Colonic mucosa (tissue), 4 donors: ENCODE results near the gene P4HB. TPM values are rescaled to one million over a fixed set of nuclear protein-coding genes. Genes with fewer than 3 reads are reported as not detected.

Experiments used
- DNase-seq: peaks from one replicate; pipeline ENCODE4 v3.0.0-alpha.2; 2020
- H3K27ac ChIP-seq: fragments of 200-600 bp; one replicate; pipeline ENCODE4 v1.8.0; 2021
- H3K27me3 ChIP-seq: fragments of 200-600 bp; one replicate; pipeline ENCODE4 v1.8.0; 2021
- H3K36me3 ChIP-seq: fragments of 200-600 bp; one replicate; pipeline ENCODE4 v1.8.0; 2021
- H3K4me1 ChIP-seq: fragments of 200-600 bp; one replicate; pipeline ENCODE4 v1.8.0; 2021; ENCODE audit warnings: mild to moderate bottlenecking
- H3K4me3 ChIP-seq: fragments of 200-600 bp; one replicate; pipeline ENCODE4 v1.8.0; 2021
- H3K9ac ChIP-seq, 2 donors: one replicate each; pipeline ENCODE4 v1.7.0; 2013; ENCODE audit warnings: control low read depth in 2 of 2, low read depth in 2 of 2, low read length in 2 of 2
- H3K9me3 ChIP-seq: fragments of 200-600 bp; one replicate; pipeline ENCODE4 v1.8.0; 2021
- CTCF ChIP-seq: fragments of 200-600 bp; IDR thresholded peaks from one replicate; pipeline ENCODE4 v1.8.0; 2022; ENCODE audit warnings: antibody characterized with exemption, mild to moderate bottlenecking
- intact Hi-C: fragments of 100-400 bp; cut with DNase I; formaldehyde crosslinking; loops from one replicate; pipeline ENCODE4 v1.14.1; 2022
- total RNA-seq, 2 donors: library from RNA; stranded (reverse); fragmentation: NEBNext Ultra II Directional in 1 of 2; extraction: Animal tissue kit (Norgen Biotek cat#: 25700) in 1 of 2; gene quantifications; one replicate each; pipeline ENCODE4 v1.2.1, GENCODE V29; 2021
- donor health status: healthy.
- donor health status: DM: no; HTN: no; CAD: no.
- donor health status: DM: no; HTN: no; CAD: no.

Gene P4HB
- total RNA-seq, 2 donors from 2014 or later, result 719 to 1,051 TPM

GRCh38 chr17:81813861-81814683 is 46.3 kb downstream of the P4HB start:
- Histone ChIP-seq H3K4me1 (peaks cover 4% of the 10 kb centered on the region), H3K36me3 (no peaks in the 10 kb centered on the region), H3K9ac (no peak overlapping the region), H3K9me3 (no peaks in the 10 kb centered on the region), H3K27me3 (no peaks in the 10 kb centered on the region), H3K4me3 (no peak overlapping the region), H3K27ac (no peak overlapping the region)
- no peak for TF ChIP-seq CTCF
- intact Hi-C loops, result no loop called here
- no peak for DNase-seq

GRCh38 chr17:81813371-81813684 is 47.0 kb downstream of the P4HB start:
- Histone ChIP-seq H3K27ac (no peak overlapping the region), H3K4me3 (no peak overlapping the region), H3K9ac (no peak overlapping the region), H3K9me3 (no peaks in the 10 kb centered on the region), H3K4me1 (peaks cover 4% of the 10 kb centered on the region), H3K36me3 (no peaks in the 10 kb centered on the region), H3K27me3 (no peaks in the 10 kb centered on the region)
- TF ChIP-seq CTCF, result no peak
- intact Hi-C loops, result no loop called here
- DNase-seq, result no peak

DNA sequence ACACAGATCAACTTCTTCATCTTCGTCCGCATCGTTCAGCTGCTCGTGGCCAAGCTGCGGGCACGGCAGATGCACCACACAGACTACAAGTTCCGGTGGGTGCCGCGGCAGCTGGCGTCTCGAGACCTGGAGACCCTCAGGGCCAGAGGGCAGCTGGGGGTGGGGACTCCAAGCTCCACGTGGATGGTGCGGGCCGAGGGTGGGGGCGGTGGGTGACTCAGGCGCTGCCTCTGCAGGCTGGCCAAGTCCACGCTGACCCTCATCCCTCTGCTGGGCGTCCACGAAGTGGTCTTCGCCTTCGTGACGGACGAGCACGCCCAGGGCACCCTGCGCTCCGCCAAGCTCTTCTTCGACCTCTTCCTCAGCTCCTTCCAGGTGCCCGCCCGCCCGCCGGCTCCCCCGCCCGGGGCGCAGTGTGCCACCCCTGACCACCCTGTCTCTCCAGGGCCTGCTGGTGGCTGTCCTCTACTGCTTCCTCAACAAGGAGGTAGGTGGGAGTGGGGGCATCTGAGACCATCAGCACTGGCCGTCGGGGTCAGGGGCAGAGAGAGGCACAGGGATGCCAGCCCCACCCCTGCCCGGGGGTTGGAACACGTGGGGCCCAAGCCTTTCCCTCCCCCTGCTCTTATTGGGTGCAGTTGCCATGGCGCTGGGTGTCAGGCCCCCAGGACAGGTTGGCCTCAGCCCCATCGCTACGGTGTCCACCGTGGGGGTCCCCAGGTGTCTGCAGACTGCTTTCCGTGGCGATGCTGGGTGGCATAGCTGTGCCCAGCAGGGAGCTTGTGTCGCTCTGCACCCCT is 47.6 kb downstream of the P4HB start:
- intact Hi-C loops, result no loop called here
- H3K36me3 ChIP-seq, result no peaks in the 10 kb centered on the region
- no peak for DNase-seq
- peaks cover 4% of the 10 kb centered on the region for H3K4me1 ChIP-seq
- H3K27ac ChIP-seq, result no peak overlapping the region
- no peaks in the 10 kb centered on the region for H3K9me3 ChIP-seq
- H3K27me3 ChIP-seq, result peaks cover 5% of the 10 kb centered on the region
- no peak overlapping the region for H3K9ac ChIP-seq
- TF ChIP-seq CTCF, result no peak
- H3K4me3 ChIP-seq, result no peak overlapping the region

GRCh38 chr17:81811705-81812570 is 48.4 kb downstream of the P4HB start:
- no peaks in the 10 kb centered on the region for H3K36me3 ChIP-seq
- no peak overlapping the region for H3K9ac ChIP-seq
- intact Hi-C loops, result no loop called here
- peaks cover 12% of the 10 kb centered on the region for H3K27me3 ChIP-seq
- H3K4me1 ChIP-seq, result peaks cover 4% of the 10 kb centered on the region
- no peak overlapping the region for H3K27ac ChIP-seq
- TF ChIP-seq CTCF, result no peak
- no peaks in the 10 kb centered on the region for H3K9me3 ChIP-seq
- H3K4me3 ChIP-seq, result no peak overlapping the region
- DNase-seq, result no peak
